Testis (tissue), 3 donors: ENCODE data around the gene BBS1. TPM values are rescaled to one million over a fixed set of nuclear protein-coding genes. Genes with fewer than 3 reads are reported as not detected.
A peak's percentile ranks its signal among the peaks of the same experiment; 100 is the strongest.

ENCODE experiments used
- DNase-seq: peaks from one replicate; pipeline ENCODE4 v3.0.0-alpha.2; 2019
- H3K27ac ChIP-seq, 2 donors: fragments of 200-600 bp; sonication (generic); one replicate each; pipeline ENCODE4 v1.5.1; 2019
- H3K27me3 ChIP-seq: fragments of 200-600 bp; sonication (generic); one replicate; pipeline ENCODE4 v1.5.1; 2019
- H3K36me3 ChIP-seq: fragments of 200-600 bp; sonication (generic); one replicate; pipeline ENCODE4 v1.5.1; 2017; ENCODE audit warnings: low read depth; ENCODE audit errors: missing control alignments
- H3K4me1 ChIP-seq: fragments of 200-600 bp; sonication (generic); one replicate; pipeline ENCODE4 v1.5.1; 2019
- H3K4me3 ChIP-seq, 2 donors: fragments of 200-600 bp; sonication (generic); one replicate each; pipeline ENCODE4 v1.5.1; 2017 to 2019
- H3K9me3 ChIP-seq: fragments of 200-600 bp; sonication (generic); one replicate; pipeline ENCODE4 v1.5.1; 2017
- CTCF ChIP-seq, 3 experiments: fragments of 450-650 bp in 2 of 3; fragments of 200-600 bp in 1 of 3; sonication (generic) in 1 of 3; IDR thresholded peaks; one replicate each; pipeline ENCODE4 v1.5.1; 2016 to 2019; ENCODE audit warnings: antibody characterized with exemption in 3 of 3, mild to moderate bottlenecking in 2 of 3, moderate library complexity in 1 of 3
- POLR2A ChIP-seq: fragments of 450-650 bp; IDR thresholded peaks from one replicate; pipeline ENCODE4 v1.6.1; 2017; ENCODE audit warnings: antibody characterized with exemption, mild to moderate bottlenecking, moderate library complexity
- WGBS, 2 donors: methylation state at CpG; one replicate each; pipeline ENCODE4 v1.1.5; 2018; 5-methylcytosine and 5-hydroxymethylcytosine counted together
- intact Hi-C: fragments of 100-400 bp; cut with DNase I; formaldehyde crosslinking; loops from one replicate; pipeline ENCODE4 v1.15.1; 2023; ENCODE audit warnings: low total_unique reads
- polyA plus RNA-seq: library from polyadenylated mRNA; stranded (reverse); fragments of 350-450 nt; fragmentation: Illumina TruSeq; extraction: RNeasy Lipid Tissue Mini Kit (QIAGEN cat#74804); gene quantifications from one replicate; pipeline ENCODE4 v1.2.3, GENCODE V29; 2014; ENCODE audit warnings: low read depth, low replicate concordance; ENCODE audit not compliant: insufficient read depth
- total RNA-seq, 2 donors: library from RNA; depleted of rRNA; stranded (reverse); fragments of >200 nt; gene quantifications; one replicate each; pipeline ENCODE4 v1.2.3, GENCODE V29; 2016

BBS1 gene
- total and polyA plus RNA-seq, 3 donors from 2014 or later = 42.9 to 89.3 (median 86.1) TPM

GRCh38 chr11:66465373-66466224 is 44.8 kb upstream of the BBS1 start:
- Histone ChIP-seq H3K9me3 (no peaks in the 10 kb centered on the region), H3K36me3 (no peaks in the 10 kb centered on the region), H3K4me1 (peaks cover 10% of the 10 kb centered on the region), H3K4me3 (peak overlapping the region; percentile 65 to 75), H3K27me3 (no peaks in the 10 kb centered on the region), H3K27ac (peak overlapping the region in 1 of 2 donors; percentile 78)
- intact Hi-C loops = no loop called here
- DNase-seq = no peak
- 34 to 42% methylated on average over 19 of the region's 19 CpGs for WGBS, 2 donors
- TF ChIP-seq CTCF (IDR thresholded peaks at IDR 0.05) (no peak), POLR2A (no peak)

GRCh38 chr11:66466225-66467033 is 44.0 kb upstream of the BBS1 start, which contains the start of gene PELI3:
PELI3 (plus strand) TSS chr11:66466905; CDS start chr11:66468129, 1,224 bp downstream.
- peak; percentile 93 for DNase-seq
- H3K27ac ChIP-seq = peak within 1 kb of the TSS; percentile 56 to 78
- 1% methylated on average over 21 to 43 of the region's 63 CpGs for WGBS, 2 donors
- H3K36me3 ChIP-seq = no peaks in the 10 kb centered on the region
- H3K4me1 ChIP-seq = peaks cover 10% of the 10 kb centered on the region
- intact Hi-C loops = no loop called here
- no peak for TF ChIP-seq POLR2A
- TF ChIP-seq CTCF (IDR thresholded peaks at IDR 0.05) = no peak
- no peaks in the 10 kb centered on the region for H3K27me3 ChIP-seq
- H3K4me3 ChIP-seq = peak within 1 kb of the TSS; percentile 65 to 75
- H3K9me3 ChIP-seq = no peaks in the 10 kb centered on the region

GRCh38 chr11:66467034-66467659 is 43.3 kb upstream of the BBS1 start:
- H3K36me3 ChIP-seq = no peaks in the 10 kb centered on the region
- H3K27me3 ChIP-seq = no peaks in the 10 kb centered on the region
- H3K4me3 ChIP-seq = peak overlapping the region; percentile 63 to 75
- peaks cover 10% of the 10 kb centered on the region for H3K4me1 ChIP-seq
- H3K27ac ChIP-seq = peak overlapping the region in 1 of 2 donors; percentile 78
- H3K9me3 ChIP-seq = no peaks in the 10 kb centered on the region
- 1 to 5% methylated on average over 11 to 58 of the region's 72 CpGs for WGBS, 2 donors
- peak in 1 of 3 experiments; percentile 15 for TF ChIP-seq CTCF (IDR thresholded peaks at IDR 0.05)
- TF ChIP-seq POLR2A = no peak
- DNase-seq = peak; percentile 21
- intact Hi-C loops = no loop called here

GRCh38 chr11:66467756-66468155 is 42.7 kb upstream of the BBS1 start:
- Histone ChIP-seq H3K4me3 (peak overlapping the region; percentile 63 to 75), H3K36me3 (no peaks in the 10 kb centered on the region), H3K9me3 (no peaks in the 10 kb centered on the region), H3K27me3 (no peaks in the 10 kb centered on the region), H3K4me1 (peaks cover 10% of the 10 kb centered on the region), H3K27ac (no peak overlapping the region)
- 35 to 37% methylated on average over 5 to 6 of the region's 6 CpGs for WGBS, 2 donors
- intact Hi-C loops = no loop called here
- peak; percentile 28 for DNase-seq
- TF ChIP-seq POLR2A = no peak
- TF ChIP-seq CTCF (IDR thresholded peaks at IDR 0.05) = no peak
